Kidney (tissue), 14 donors: ENCODE results near the gene HNRNPAB. TPM values are rescaled to one million over a fixed set of nuclear protein-coding genes. Genes with fewer than 3 reads are reported as not detected.

ENCODE experiments used
- DNase-seq, 5 donors: peaks; one replicate each; pipeline ENCODE4 v3.0.0-alpha.2; 2013 to 2020
- FAIRE-seq: peaks from 2 replicates; lab custom pipeline; 2012; peaks lifted over from hg19 to GRCh38; lab: Jason Lieb, UNC
- H3K27ac ChIP-seq, 2 donors: one replicate each; pipeline ENCODE4 v1.7.0; 2013; ENCODE audit warnings: low read depth in 2 of 2, low read length in 2 of 2, inconsistent platforms in 1 of 2
- H3K27me3 ChIP-seq: one replicate; pipeline ENCODE4 v1.7.1; 2013; ENCODE audit warnings: low read length, inconsistent platforms; ENCODE audit not compliant: control insufficient read depth, insufficient read depth
- H3K36me3 ChIP-seq, 3 donors: one replicate each; pipeline versions ENCODE4 v1.7.0 to v1.7.1; 2013; ENCODE audit warnings: low read length in 3 of 3, control low read depth in 1 of 3, inconsistent platforms in 1 of 3; ENCODE audit not compliant: insufficient read depth in 3 of 3, control insufficient read depth in 2 of 3
- H3K4me1 ChIP-seq, 3 donors: one replicate each; pipeline versions ENCODE4 v1.7.0 to v1.7.1; 2013; ENCODE audit warnings: low read length in 3 of 3, inconsistent platforms in 1 of 3, low read depth in 1 of 3; ENCODE audit not compliant: control insufficient read depth in 2 of 3, insufficient read depth in 2 of 3
- H3K4me3 ChIP-seq, 3 donors: one replicate each; pipeline versions ENCODE4 v1.7.0 to v1.8.1; 2013; ENCODE audit warnings: low read length in 3 of 3, control low read depth in 1 of 3, inconsistent platforms in 1 of 3
- H3K9ac ChIP-seq, 3 donors: one replicate each; pipeline versions ENCODE4 v1.7.0 to v1.7.1; 2013; ENCODE audit warnings: low read length in 3 of 3, control low read depth in 1 of 3, inconsistent platforms in 1 of 3
- H3K9me3 ChIP-seq, 3 donors: one replicate each; pipeline versions ENCODE4 v1.7.0 to v1.7.1; 2013; ENCODE audit warnings: low read length in 3 of 3, control low read depth in 1 of 3, inconsistent platforms in 1 of 3; ENCODE audit not compliant: control insufficient read depth in 2 of 3, insufficient read depth in 1 of 3
- CTCF ChIP-seq: IDR thresholded peaks from 3 replicates; pipeline ENCODE4 v1.5.1; 2012; ENCODE audit warnings: mild to moderate bottlenecking, moderate library complexity, borderline replicate concordance; ENCODE audit not compliant: insufficient read depth; ENCODE audit errors: extremely low read depth
- intact Hi-C: fragments of 100-400 bp; cut with DNase I; formaldehyde crosslinking; loops from one replicate; pipeline ENCODE4 v1.11.1; 2022
- polyA plus RNA-seq: library from polyadenylated mRNA; stranded (reverse); fragments of 350-450 nt; fragmentation: Illumina TruSeq; extraction: RNeasy Lipid Tissue Mini Kit (QIAGEN cat#74804); gene quantifications from one replicate; pipeline ENCODE4 v1.2.3, GENCODE V29; 2014; ENCODE audit warnings: low read depth, low replicate concordance; ENCODE audit not compliant: insufficient read depth
- total RNA-seq: library from RNA; stranded (reverse); fragmentation: NEBNext Ultra II Directional; extraction: Animal tissue kit (Norgen Biotek cat#: 25700); gene quantifications from one replicate; pipeline ENCODE4 v1.2.1, GENCODE V29; 2021
- donor health status: control.
- donor health status: control.
- donor health status: control.
- donor health status: control.
- donor health status: control.
- donor health status: DM: yes; HTN: yes; CAD: no.
- donor health status: Normal renal cell carcinoma (clear cell type).

Gene HNRNPAB
- total and polyA plus RNA-seq, 2 donors from 2014 or later: 81.8 to 130 TPM

- Histone ChIP-seq H3K4me3 (no peak overlapping the region), H3K9ac (no peak overlapping the region), H3K4me1 (no peaks in the 10 kb centered on the region), H3K9me3 (no peaks in the 10 kb centered on the region), H3K36me3 (no peaks in the 10 kb centered on the region), H3K27ac (no peak overlapping the region), H3K27me3 (no peaks in the 10 kb centered on the region)
- TF ChIP-seq CTCF: no peak
- DNase-seq (no peak), FAIRE-seq (no peak)
- intact Hi-C loops: no loop called here
Observed at GRCh38 chr5:178192787-178193186, 11.5 kb upstream of the HNRNPAB start.

- DNase-seq: no peak
Observed at GRCh38 chr5:178193251-178193809, 11.0 kb upstream of the HNRNPAB start.

GRCh38 chr5:178194026-178194425 lies 10.3 kb upstream of the HNRNPAB start:
- Histone ChIP-seq H3K9ac (no peak overlapping the region), H3K27ac (no peak overlapping the region), H3K4me3 (no peak overlapping the region), H3K4me1 (no peaks in the 10 kb centered on the region), H3K36me3 (no peaks in the 10 kb centered on the region), H3K9me3 (no peaks in the 10 kb centered on the region), H3K27me3 (no peaks in the 10 kb centered on the region)
- no peak for TF ChIP-seq CTCF
- no peak for DNase-seq
- no peak for FAIRE-seq
- intact Hi-C loops: no loop called here

More at GRCh38 chr5:178193251-178193809, 11.0 kb upstream of the HNRNPAB start:
- H3K9me3 ChIP-seq: no peaks in the 10 kb centered on the region
- no peak for TF ChIP-seq CTCF
- no peaks in the 10 kb centered on the region for H3K27me3 ChIP-seq
- H3K36me3 ChIP-seq: no peaks in the 10 kb centered on the region
- intact Hi-C loops: no loop called here
- FAIRE-seq: no peak
- H3K27ac ChIP-seq: no peak overlapping the region
- H3K4me1 ChIP-seq: no peaks in the 10 kb centered on the region
- no peak overlapping the region for H3K4me3 ChIP-seq
- no peak overlapping the region for H3K9ac ChIP-seq
